ENCODE data around the gene DENND11. TPM values are rescaled to one million over a fixed set of nuclear protein-coding genes. Genes with fewer than 3 reads are reported as not detected.

The DENND11 gene
- total and polyA plus RNA-seq, 2 donors (not counting 3 experiments of a cell fraction or from before 2014, with no cell fraction given) = 14.7 to 25.9 TPM

- no peak overlapping the region for H3K4me3 ChIP-seq (replicated peaks in 1 of 3; ENCODE audit: insufficient read depth in 1 of 3, low read depth in 1 of 3, low read length in 3 of 3)
- FAIRE-seq (no peak), DNase-seq (ENCODE audit: low read depth, low spot score) (no peak)
- intact Hi-C loops (cut with micrococcal nuclease) = no loop called here
- dilution Hi-C loops (cut with MboI; ENCODE audit: extremely low pct_ligation_motif_present, low sequenced_read_pairs) = no loop called here
- no peaks in the 10 kb centered on the region for H4K20me1 ChIP-seq (replicated peaks; ENCODE audit: control insufficient read depth, extremely low read depth, insufficient read depth, low read length)
- POLR2A ChIA-PET = no interaction called here
- H3K4me2 ChIP-seq (ENCODE audit: insufficient read depth, low read length) = no peak overlapping the region
- H3K4me1 ChIP-seq (ENCODE audit: control insufficient read depth, extremely low read depth, insufficient read depth, low read length) = no peaks in the 10 kb centered on the region
- no peaks in the 10 kb centered on the region for H3K36me3 ChIP-seq (ENCODE audit: control insufficient read depth in 2 of 2, extremely low read depth in 1 of 2, insufficient read depth in 2 of 2, low read length in 2 of 2)
- no peak for TF ChIP-seq CTCF (IDR thresholded peaks at IDR 0.05; ENCODE audit: extremely low read depth in 1 of 2, insufficient read depth in 1 of 2, low read depth in 1 of 2, low read length in 2 of 2)
- no peak for TF ChIP-seq GATA2 (IDR thresholded peaks at IDR 0.05; ENCODE audit: insufficient read depth, insufficient read length, low read depth, low read length)
- TF ChIP-seq FOS (IDR thresholded peaks at IDR 0.05; ENCODE audit: borderline replicate concordance, insufficient read depth, low read length) = no peak
- no peak for TF ChIP-seq POLR2AphosphoS5 (IDR thresholded peaks at IDR 0.05; ENCODE audit: insufficient read depth, low read depth, low read length)
- TF ChIP-seq POLR2A (IDR thresholded peaks at IDR 0.05; ENCODE audit: low read depth, low read length) = no peak
- TF ChIP-seq MAX (IDR thresholded peaks at IDR 0.05; ENCODE audit: insufficient read depth, insufficient read length) = no peak
- TF ChIP-seq MYC (IDR thresholded peaks at IDR 0.05; ENCODE audit: low read depth, low read length) = no peak
- no peak for TF ChIP-seq JUN (IDR thresholded peaks at IDR 0.05; ENCODE audit: borderline replicate concordance, insufficient read depth, insufficient read length, low read depth)
- no peaks in the 10 kb centered on the region for H3K9me1 ChIP-seq (replicated peaks; ENCODE audit: control insufficient read depth, extremely low read depth, insufficient read depth, low read length)
- no peaks in the 10 kb centered on the region for H3K9me3 ChIP-seq (replicated peaks; ENCODE audit: control insufficient read depth, insufficient read depth, low read length)
- H2AFZ ChIP-seq (ENCODE audit: low read depth, low read length) = no peak overlapping the region
- no peak overlapping the region for H3K27ac ChIP-seq (ENCODE audit: insufficient read depth, low read depth, low read length)
- CTCF ChIA-PET = interaction anchor here (0.6 to 3.9 kb wide), 6 partner anchors 8 to 76 kb away, joined by 3 to 36 read pairs (median 6); partner anchors contain the start of gene DENND11
- no peak overlapping the region for H3K9ac ChIP-seq (replicated peaks; ENCODE audit: extremely low read depth, insufficient read depth, low read length)
- no TSS peak for BruUV-seq (replicated peaks)
- H3K79me2 ChIP-seq (ENCODE audit: control insufficient read depth, insufficient read depth, low read length) = no peaks in the 10 kb centered on the region
- peaks cover 8 to 9% of the 10 kb centered on the region in 2 experiments for H3K27me3 ChIP-seq (ENCODE audit: control insufficient read depth in 2 of 2, insufficient read depth in 2 of 2, low read length in 2 of 2)
Observed at GRCh38 chr7:141709749-141710148, 7.8 kb upstream of the DENND11 start.
